ENCODE data around the gene CNBP.
"Not testable (repeated sequence)": the region's sequence is repeated elsewhere in the genome, so short reads cannot be mapped to it uniquely, and the experiment has no call there.

CNBP gene

GRCh38 chr3:129184784-129185542, 1.3 kb upstream of the CNBP start:
- not testable (repeated sequence) for DNase-seq (ENCODE audit: low read depth)

DNA sequence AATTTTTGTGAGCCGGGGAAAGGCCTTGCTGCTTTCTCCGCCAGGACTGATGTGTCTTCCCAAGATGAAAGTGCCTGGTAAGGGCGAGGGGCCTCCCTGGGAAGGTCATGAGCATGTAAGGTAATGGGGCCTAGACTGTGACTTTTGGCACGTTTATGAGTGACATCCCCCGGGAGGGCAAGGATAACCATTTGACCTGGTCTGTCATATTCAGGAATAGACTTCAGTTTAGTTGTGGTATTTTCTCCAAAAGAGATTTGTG, 631 bp upstream of the CNBP start:
- DNase-seq (ENCODE audit: low read depth): no peak

DNA sequence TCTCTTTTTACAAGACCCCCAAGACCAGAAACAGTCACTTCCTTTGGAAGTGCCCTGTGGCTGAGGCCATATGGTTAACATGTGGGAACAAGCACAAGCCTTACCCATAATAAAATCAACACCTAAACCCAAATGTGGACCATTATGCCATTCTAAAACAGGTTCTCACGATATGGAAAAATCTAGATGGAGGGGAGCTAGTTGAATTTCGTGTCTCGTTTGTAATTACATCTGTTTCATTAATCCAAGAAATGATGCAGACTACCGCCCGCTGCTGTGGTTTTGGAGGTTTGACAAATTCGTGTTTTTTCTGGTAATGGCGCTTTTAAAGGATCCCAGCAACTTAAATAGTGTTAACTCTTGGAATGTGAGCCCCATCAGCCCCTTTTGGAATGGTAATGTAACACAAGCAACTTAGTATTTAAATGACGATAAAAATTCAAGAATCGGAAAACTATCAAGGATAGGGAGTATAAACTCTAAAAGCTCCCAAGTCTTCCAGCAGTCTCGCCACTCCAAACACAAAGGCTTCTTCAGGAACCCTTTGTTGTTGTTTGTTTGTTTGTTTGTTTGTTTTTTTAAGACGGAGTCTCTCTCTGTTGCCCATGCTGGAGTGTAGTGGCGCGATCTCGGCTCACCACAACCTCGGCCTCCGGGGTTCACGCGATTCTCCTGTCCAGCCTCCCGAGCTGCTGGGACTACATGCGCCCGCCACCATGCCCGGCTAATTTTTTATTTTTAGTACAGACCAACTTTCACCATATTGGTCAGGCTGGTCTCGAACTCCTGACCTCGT, 1.1 kb downstream of the CNBP start:
- DNase-seq (ENCODE audit: low read depth): no peak

- no peak for DNase-seq (ENCODE audit: low read depth)
Measured at GRCh38 chr3:129181819-129182218, 1.9 kb downstream of the CNBP start.

GRCh38 chr3:129180461-129180860, 3.2 kb downstream of the CNBP start:
- DNase-seq (ENCODE audit: low read depth): no peak

GRCh38 chr3:129176051-129176450, 7.6 kb downstream of the CNBP start:
- DNase-seq (ENCODE audit: low read depth): no peak

DNA sequence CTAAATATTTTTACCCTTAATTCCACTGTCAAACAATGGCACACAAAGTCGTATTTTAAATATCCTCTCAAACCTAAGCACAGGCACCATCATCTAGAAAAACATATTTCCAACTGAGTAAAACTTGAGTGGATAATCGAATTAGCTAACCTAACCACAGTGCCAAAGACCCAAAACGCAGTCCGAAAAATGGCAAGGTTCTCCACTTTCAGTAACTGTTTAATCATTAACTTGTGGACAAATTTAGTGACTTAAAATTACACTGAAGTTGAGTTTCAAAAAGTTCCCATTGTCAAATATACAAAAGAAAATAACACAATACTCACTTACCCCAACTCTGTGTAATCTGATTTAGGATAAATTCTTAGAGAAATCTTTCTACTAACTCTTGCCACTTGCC, 10.0 kb downstream of the CNBP start:
- DNase-seq (ENCODE audit: low read depth): no peak

GRCh38 chr3:129173206-129173605, 10.5 kb downstream of the CNBP start:
- no peak for DNase-seq (ENCODE audit: low read depth)

DNA sequence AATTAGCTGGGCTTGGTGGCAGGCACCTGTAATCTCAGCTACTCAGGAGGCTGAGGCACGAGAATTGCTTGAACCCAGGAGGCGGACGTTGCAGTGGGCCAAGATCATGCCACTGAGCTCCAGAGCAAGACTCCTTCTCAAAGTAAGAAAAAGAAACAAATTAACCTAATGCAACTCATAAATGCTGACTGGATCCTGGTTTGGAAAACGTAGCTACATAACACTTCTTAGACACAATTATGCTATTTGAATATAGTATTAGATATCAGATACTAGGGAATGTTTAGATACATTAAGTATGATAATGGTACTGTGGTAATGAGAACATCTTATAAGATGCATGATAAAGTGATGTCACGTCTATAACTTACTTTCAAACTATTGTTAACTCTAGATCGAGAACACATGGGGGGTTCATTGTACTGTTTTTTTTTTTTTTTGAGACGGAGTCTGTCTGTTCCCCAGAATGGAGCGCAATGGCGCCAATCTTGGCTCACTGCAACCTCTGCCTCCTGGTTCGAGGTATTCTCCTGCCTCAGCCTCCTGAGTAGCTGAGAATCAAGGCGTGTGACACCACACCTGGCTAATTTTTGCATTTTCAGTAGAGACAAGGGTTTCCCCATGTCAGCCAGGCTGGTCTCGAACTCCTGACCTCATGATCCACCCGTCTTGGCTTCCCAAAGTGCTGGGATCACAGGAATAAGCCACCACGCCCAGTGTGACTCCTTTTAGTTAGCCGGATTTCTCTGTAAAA, 16.9 kb downstream of the CNBP start:
- no peak for DNase-seq (ENCODE audit: low read depth)

DNA sequence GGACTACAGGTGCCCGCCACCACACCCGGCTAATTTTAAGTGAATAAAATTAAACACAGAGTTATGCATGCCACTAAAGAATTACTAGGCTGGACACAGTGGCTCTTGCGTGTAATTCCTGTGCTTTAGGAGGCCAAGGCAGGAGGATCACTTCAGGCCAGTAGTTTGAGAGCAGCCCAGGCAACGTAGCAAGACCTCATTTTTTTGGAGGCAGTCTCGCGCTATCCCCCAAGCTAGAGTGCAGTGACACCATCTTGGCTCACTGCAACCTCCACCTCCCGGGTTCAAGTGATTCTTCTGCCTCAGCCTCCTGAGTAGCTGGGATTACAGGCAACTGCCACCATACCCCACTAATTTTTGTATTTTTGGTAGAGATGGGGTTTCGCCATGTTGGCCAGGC, 18.1 kb downstream of the CNBP start:
- DNase-seq (ENCODE audit: low read depth): not testable (repeated sequence)

GRCh38 chr3:129164500-129164899, 19.2 kb downstream of the CNBP start:
- DNase-seq (ENCODE audit: low read depth): no peak

- no peak for DNase-seq (ENCODE audit: low read depth)
Measured at GRCh38 chr3:129162729-129163579, 20.7 kb downstream of the CNBP start.

GRCh38 chr3:129161860-129162271, 21.8 kb downstream of the CNBP start:
- no peak for DNase-seq (ENCODE audit: low read depth)

DNA sequence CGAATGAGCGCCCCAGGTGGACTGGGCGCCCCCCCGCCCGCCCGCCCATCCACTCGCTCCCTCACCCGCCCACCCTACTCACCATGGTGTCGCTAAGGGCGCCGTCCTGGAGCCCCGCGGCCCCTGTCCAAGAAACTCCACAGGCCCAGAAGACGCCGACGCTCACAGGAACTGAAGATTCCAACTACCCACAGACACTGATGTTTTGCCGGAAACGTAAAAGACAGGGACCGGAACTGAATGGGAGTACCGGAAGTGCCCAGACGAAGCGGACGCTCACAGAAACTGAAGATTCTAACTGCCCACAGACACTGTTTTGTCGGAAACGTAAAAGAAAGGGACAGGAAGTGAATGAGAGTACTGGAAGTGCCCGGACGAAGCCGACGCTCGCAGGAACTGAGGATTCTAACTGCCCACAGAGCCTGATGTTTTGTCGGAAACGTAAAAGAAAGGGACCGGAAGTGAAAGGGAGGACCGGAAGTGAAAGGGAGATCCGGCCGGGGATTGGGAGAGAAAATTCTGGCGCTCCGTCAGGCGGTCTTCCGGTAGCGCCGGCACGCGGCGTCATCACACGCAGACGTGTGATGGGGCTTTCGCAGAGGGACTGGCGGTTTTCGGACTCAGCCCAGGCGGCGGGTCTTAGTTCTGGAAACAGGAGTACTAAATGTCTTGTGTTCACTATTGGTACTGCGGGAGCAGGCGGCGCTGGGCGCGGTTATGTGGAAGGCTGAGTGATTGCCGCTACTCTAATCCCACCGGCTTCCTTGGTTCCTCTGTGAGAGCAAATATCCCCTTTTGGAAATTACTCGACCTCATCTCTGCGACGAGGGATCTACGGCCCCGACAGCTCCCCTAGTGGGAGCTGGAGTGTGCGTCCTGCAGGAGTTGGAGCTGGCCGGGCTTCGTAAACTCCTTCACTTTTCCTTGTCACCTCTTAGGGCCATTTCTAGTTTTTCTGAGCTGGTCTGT, 22.5 kb downstream of the CNBP start, which contains the start of gene ISY1:
Gene ISY1, minus strand, starts transcription at position 173 of the 969 bp plus-strand sequence. Its CDS starts 88 bp downstream, at position 85.
- DNase-seq (ENCODE audit: low read depth): peak; percentile 81

GRCh38 chr3:129144786-129145185, 38.9 kb downstream of the CNBP start:
- no peak for DNase-seq (ENCODE audit: low read depth)

- not testable (repeated sequence) for DNase-seq (ENCODE audit: low read depth)
Measured at GRCh38 chr3:129141011-129141410, 42.7 kb downstream of the CNBP start.

GRCh38 chr3:129139911-129140310, 43.8 kb downstream of the CNBP start:
- no peak for DNase-seq (ENCODE audit: low read depth)

DNA sequence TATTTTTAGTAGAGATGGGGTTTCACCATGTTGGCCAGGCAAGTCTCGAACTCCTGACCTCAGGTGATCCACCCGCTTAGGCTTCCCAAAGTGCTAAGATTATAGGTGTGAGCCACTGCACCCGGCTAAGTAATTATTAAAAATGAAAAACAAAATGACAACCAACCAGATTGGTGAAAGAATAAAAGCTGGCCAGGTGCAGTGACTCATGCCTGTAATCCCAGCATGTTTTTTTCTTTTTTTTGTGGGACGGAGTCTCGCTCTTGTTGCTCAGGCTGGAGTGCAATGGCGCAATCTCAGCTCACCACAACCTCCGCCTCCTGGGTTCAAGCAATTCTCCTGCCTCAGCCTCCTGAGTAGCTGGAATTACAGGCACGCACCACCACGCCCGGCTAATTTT, 47.4 kb downstream of the CNBP start:
- DNase-seq (ENCODE audit: low read depth): not testable (repeated sequence)

DNA sequence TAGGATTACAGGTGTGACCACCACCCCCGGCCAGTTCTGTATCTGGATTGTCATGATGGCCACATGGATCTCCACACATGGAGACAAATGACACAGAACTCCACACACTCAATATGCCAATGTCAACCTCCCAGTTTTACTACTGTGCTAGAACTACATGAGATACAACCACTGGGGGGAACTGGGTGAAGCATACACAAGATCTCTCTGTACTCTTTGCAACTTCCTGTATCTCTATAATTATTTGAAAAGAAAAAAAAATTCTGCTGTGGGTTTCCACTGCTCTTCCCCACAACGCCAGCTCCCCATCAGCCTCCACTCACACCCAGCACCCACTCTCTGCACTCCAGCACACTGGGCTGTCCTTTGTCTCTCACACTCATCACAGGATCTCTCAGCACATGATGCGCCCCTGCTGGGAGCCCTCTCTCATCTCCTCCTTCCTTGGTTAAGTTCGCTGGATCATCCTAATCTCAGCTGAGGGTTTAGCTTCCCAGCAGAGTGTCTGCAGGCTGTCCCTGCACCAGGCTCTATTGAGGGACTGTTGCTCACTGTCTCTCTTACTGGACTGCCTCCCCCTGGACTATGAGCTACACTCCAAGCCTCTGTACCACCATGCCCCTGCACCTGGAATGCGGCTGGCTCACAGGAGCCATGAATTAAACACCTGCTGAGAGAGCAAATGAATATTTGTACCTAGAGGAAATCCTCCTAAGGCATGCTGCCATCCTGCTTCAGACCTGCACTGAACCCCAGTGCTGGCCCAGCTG, 51.4 kb downstream of the CNBP start:
- no peak for DNase-seq (ENCODE audit: low read depth)
